ENCODE measurements around the gene TNFSF9. TPM values are rescaled to one million over a fixed set of nuclear protein-coding genes. Genes with fewer than 3 reads are reported as not detected.

The TNFSF9 gene
- total RNA-seq, result 2.2 TPM

DNA sequence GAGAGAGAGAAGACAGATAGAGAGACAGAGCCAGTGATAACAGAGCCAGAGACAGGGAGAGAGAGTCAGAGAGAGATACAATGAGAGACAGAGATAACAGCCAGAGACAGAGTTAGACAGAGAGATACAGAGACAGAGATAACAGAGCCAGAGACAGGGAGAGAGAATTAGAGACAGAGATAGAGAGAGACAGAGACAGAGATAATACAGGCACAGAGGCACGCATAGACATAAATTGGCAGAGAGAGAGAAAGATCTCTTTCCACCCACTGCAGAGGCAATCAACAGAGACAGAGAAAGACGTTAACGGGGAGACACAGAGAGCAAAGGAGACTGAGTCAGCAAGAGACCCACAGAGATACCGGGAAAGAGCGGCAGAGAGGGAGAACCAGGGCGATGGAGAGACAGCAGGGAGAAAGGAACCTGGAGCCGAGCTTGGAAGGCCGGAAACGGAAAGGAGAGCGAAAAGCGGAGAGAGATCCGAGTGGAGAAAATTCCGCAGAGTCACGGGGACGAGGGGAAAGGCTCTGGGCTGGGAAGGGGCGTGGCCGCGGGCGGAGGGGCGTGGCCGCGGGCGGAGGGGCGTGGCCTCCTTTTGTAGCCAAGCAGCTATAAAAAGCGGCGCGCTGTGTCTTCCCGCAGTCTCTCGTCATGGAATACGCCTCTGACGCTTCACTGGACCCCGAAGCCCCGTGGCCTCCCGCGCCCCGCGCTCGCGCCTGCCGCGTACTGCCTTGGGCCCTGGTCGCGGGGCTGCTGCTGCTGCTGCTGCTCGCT is at the start of gene TNFSF9:
Gene TNFSF9, plus strand, starts transcription at position 641 of the 777 bp plus-strand sequence. Its CDS starts 11 bp downstream, at position 652.
- DNase-seq (ENCODE audit: low read depth in 2 of 3, low spot score in 2 of 3), result peak; percentile 60 to 78 (median 69)

DNA sequence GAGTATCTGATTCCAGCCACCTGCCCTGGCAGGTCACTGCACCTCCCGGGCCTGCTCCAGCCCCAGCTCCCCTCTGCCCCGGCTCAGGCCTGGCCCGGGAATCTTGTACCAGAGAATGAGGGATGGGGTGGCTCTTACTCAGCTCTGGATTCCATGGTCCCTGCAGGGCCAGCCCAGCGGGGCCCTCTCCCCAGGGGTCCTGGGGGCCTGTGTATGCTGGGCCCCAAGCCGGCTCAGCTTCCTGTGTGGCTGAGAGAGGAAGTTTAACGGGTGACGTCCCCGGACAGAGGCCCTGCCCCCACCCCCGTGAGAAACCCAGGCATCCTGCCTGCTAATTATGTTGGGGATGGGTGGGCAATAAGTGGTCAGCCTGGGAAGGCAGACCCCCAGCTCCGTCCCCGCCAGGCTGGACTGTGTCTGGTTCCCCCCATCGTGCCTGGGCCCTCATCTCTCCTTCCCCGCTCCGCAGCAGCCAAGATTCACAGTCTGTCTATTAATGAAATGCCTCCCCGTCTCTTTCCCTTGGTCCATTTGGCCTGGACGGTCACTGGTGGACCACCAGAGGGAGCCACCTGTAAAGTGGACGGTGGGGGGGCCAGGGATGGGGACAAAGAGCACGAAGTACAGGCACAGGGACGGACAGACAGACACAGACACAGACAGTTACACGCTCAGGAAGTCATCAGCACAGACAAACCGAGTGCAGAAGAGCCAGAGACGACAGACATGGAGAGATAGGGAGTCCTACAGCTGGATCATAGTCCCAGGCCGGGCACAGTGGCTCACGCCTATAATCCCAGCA is 49.1 kb upstream of the TNFSF9 start, which contains the start of gene DENND1C:
Gene DENND1C, minus strand, starts transcription at position 247 of the 802 bp plus-strand sequence. Its CDS starts 92 bp downstream, at position 155.
- DNase-seq (ENCODE audit: low read depth in 2 of 3, low spot score in 2 of 3), result peak; percentile 35 to 83 (median 68)

DNA sequence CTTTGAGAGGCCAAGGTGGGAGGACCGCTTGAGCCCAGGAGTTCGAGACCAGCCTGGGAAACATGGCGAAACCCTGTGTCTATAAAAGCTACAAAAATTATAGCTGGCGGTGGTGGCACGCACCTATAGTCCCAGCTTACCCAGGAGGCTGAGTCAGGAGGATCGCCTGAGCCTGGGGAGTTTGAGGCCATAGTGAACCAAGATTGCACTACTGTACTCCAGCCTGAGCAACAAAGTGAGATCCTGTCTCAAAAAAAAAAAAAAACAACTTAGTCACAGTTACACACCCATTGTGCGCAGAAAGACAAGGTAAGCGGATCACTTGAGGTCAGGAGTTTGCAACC is 48.5 kb upstream of the TNFSF9 start:
- DNase-seq (ENCODE audit: low read depth in 2 of 3, low spot score in 2 of 3), result no peak

GRCh38 chr19:6483235-6483634 is 47.6 kb upstream of the TNFSF9 start:
- DNase-seq (ENCODE audit: low read depth in 2 of 3, low spot score in 2 of 3), result no peak

DNA sequence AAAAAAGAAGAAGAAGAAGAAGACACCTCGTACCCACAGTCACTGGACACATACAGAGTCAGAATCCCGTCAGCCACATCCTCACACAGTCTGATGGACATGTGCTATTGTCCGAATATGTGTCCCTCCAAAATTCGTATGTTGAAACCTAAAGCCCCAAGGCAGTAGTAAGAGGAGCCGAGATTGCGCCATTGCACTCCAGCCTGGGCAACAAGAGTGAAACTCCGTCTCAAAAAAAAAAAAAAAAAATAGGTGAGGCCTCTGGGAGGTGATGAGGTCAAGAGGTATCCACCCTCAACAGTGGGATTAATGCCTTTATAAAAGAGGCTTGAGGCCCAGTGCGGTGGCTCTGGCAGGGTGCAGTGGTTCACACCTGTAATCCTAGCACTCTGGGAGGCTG is 46.6 kb upstream of the TNFSF9 start:
- no peak for DNase-seq (ENCODE audit: low read depth in 2 of 3, low spot score in 2 of 3)

DNA sequence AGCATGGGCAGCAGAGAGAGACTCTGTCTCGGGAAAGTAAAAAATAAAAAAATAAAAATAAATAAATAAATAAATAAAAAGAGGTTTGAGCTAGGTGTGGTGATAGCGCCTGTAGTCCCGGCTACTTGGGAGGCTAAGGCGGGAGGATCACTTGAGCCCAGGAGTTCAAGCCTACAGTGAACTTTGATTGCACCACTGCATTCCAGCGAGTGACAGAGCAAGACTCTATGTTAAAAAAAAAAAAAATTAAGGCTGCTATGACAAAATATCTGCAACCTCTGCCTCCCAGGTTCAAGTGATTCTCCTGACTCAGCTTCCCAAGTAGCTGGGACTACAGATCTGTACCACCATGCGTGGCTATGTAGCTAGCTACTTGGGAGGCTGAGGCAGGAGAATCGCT is 46.0 kb upstream of the TNFSF9 start:
- DNase-seq (ENCODE audit: low read depth in 2 of 3, low spot score in 2 of 3), result no peak

GRCh38 chr19:6489278-6490061 is 41.4 kb upstream of the TNFSF9 start:
- no peak for DNase-seq (ENCODE audit: low read depth in 2 of 3, low spot score in 2 of 3)

DNA sequence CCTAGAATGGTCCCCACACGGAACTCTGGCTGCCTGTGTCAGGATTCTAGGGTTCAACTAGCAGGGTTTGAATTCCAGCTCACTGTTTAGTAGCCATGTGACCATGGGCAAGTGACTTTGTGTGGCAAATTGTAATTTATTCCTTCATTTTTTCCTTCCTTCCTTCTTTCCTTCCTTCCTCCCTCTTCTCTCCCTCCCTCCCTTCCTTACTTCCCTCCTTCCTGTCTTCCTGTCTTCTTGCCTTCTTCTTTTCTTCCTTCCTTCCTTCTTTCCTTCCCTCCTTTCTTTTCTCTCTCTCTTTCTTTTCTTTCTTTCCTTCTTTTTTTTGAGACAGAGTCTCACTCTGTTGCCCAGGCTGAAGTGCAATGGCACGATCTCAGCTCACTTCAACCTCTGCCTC is 40.7 kb upstream of the TNFSF9 start:
- DNase-seq (ENCODE audit: low read depth in 2 of 3, low spot score in 2 of 3), result no peak

- no peak for DNase-seq (ENCODE audit: low read depth in 2 of 3, low spot score in 2 of 3)
Measured at GRCh38 chr19:6491802-6492592, 38.8 kb upstream of the TNFSF9 start.

DNA sequence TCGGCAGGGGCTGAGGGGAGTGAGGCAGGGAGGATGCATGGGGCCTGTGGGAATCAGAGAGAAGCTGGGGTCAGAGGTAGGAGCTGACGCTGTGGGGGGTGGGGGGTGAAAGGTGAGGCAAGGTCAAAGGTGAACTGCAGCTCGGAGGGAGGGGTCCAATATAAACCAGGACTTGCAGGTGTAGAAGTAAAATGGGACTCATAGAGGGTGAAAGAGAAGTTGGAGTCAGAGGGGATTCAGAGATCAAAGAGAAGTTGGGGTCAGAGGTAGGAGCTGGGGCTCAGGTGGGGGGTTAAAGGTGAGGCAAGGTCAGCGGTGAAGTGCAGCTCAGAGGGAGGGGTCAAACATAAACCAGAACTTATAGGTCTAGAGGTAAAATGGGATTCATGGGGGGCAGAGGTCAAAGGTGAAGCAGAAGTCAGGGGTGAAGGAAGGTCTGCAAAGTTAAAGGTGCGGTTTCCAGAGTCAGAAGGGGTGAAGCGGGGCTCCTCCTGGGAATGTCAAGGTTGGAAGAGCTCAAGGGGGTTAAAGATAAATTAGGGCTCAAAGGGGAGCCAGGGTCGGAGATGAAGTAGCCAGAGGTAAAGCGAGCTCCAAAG is 36.3 kb upstream of the TNFSF9 start:
- DNase-seq (ENCODE audit: low read depth in 2 of 3, low spot score in 2 of 3), result no peak

GRCh38 chr19:6495947-6496346 is 34.9 kb upstream of the TNFSF9 start:
- no peak for DNase-seq (ENCODE audit: low read depth in 2 of 3, low spot score in 2 of 3)

DNA sequence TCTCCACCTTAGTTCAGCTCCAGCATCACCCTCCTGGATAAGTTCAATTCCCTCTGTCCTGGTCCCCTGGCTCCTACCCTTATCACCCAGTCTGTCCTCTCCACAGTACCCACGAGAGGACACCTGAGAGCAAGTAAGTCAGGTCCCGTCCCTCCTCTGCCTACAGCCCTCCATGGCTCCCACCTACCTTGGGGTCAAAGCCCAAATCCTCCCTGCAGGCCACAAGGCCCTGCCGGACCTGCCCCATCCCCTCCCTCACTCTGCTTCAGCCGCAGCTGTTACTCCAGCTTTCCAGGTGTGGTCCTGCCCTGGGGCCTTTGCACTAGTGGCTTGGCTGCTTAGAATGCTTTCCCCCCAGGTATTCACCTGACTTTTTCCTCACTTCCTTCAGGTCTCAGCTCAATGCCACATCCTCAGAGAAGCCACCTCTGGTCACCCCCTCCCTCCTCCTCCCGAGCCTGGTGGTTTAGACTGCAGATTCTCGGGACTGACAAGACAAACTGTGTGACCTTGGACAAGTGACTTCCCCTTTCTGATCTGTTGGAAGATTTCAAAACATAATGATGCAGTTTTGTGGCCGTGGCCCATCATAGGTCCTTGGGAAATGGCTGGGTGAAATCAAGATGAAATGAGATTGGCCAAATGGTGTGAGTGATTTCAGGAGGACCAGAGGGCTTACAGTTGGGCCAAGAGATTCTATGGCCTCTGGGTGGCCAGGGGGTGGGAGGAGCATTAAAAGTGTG is 32.4 kb upstream of the TNFSF9 start:
- no peak for DNase-seq (ENCODE audit: low read depth in 2 of 3, low spot score in 2 of 3)

- no peak for DNase-seq (ENCODE audit: low read depth in 2 of 3, low spot score in 2 of 3)
Measured at GRCh38 chr19:6499052-6499790, 31.6 kb upstream of the TNFSF9 start.

DNA sequence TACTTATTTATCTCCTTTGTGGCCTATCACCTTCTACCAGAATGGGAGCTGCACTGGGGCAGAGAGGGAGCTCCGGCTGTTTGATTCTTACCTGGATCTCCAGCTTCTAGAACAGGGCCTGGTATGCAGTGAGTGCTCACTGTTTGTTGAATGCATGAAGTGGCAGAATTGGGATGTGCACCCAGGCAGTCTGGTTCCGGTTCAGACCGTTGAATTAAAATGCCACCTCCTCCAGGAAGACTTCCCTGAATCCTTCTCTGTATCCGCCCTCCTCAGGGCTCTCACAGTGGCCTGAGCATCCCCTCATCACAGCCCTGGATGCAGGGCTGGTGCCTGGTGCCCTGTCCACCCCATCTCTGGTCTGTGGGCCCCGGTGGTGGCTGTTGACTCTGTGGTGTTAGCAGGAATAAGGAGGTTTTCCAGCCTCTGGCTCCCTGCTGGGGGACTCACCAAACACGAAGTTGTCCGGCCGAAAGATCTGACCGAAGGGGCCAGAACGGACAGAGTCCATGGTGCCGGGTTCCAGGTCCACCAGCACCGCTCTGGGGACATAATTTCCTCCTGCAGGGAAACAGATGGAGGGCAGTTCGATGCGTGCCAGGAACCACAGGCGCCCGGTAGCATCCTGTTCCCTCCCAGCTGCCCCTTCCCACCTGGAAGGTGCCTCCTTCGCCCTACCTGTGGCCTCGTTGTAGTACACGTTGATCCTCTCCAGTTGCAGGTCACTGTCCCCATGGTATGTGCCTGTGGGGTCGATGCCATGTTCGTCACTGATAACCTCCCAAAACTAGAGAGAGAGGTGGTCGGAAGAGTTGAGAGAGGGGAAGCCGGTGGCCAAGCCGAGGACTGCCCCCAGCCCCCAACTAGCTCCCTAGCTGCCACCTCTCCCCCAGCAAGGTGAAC is 29.7 kb upstream of the TNFSF9 start:
- no peak for DNase-seq (ENCODE audit: low read depth in 2 of 3, low spot score in 2 of 3)

DNA sequence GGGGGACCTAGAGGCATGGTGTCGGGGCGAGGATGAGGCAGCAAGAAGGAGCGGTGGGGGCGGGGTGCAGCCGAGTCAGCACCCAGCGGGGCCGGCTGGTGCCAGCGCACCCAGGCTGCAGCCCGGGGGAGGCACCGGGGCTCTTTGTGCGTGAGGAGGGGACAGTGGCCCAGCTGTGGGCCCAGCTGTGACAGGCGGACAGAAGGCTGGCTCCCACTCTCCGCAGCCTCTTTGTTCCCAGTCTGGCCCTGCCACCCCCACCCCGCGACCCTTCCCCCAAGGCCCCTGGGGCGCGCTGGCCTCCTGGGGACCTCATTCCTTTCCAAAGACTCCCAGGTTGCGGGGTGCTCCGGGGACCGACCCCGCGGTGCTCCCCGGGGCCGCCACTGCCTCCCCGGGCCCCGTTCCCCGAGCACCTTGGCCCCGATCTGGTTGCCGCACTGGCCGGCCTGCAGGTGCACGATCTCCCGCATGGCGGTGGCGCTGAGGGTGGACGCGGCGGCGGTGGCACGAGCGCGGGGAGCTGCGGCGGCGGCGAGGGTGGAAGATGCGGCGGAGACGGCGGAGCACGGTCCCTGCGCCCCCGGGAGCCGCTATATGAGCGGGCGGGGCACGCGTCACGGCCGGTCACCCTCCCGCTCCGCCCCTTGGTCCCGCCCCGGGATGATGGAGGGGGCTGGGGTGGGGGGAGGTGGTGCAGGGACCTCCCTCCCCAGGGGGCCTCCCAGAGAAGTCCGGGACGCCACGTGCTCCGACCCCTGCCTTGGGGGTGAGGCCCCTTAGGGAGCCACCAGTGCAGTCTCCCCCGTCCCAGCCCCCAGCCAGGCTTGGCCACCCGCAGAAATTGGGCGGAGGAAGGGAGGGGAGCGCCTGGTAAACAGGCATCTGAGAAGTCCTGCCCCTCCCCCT is 28.8 kb upstream of the TNFSF9 start, which contains the start of gene TUBB4A:
Gene TUBB4A, minus strand, starts transcription at position 570 of the 909 bp plus-strand sequence. Its CDS starts 97 bp downstream, at position 473.
- DNase-seq (ENCODE audit: low read depth in 2 of 3, low spot score in 2 of 3), result peak in 1 of 3 donors; percentile 47
